Tibial nerve (tissue), 4 donors: Measurements from ENCODE around the gene SYNE3. TPM values are rescaled to one million over a fixed set of nuclear protein-coding genes. Genes with fewer than 3 reads are reported as not detected.

Experiments used
- DNase-seq, 2 donors: peaks; one replicate each; pipeline ENCODE4 v3.0.0-alpha.2; 2019; ENCODE audit warnings: low spot score in 2 of 2
- H3K27ac ChIP-seq, 4 donors: fragments of 200-600 bp; sonication (generic) in 3 of 4; one replicate each; pipeline ENCODE4 v1.5.1; 2017 to 2019; ENCODE audit warnings: mild to moderate bottlenecking in 1 of 4
- H3K27me3 ChIP-seq, 2 donors: fragments of 200-600 bp; sonication (generic) in 1 of 2; one replicate each; pipeline versions ENCODE4 v1.5.1 to v1.6.0; 2017 to 2019
- H3K36me3 ChIP-seq, 3 donors: fragments of 200-600 bp; sonication (generic); one replicate each; pipeline ENCODE4 v1.5.1; 2018 to 2019
- H3K4me1 ChIP-seq, 4 donors: fragments of 200-600 bp; sonication (generic) in 3 of 4; one replicate each; pipeline ENCODE4 v1.5.1; 2017 to 2019
- H3K4me3 ChIP-seq, 4 donors: fragments of 200-600 bp; sonication (generic) in 3 of 4; one replicate each; pipeline ENCODE4 v1.5.1; 2017 to 2019; ENCODE audit warnings: mild to moderate bottlenecking in 1 of 4, moderate library complexity in 1 of 4
- H3K9me3 ChIP-seq, 4 donors: fragments of 200-600 bp; sonication (generic) in 3 of 4; one replicate each; pipeline ENCODE4 v1.5.1; 2017 to 2019
- CTCF ChIP-seq, 5 experiments: fragments of 200-600 bp in 3 of 5; fragments of 450-650 bp in 2 of 5; sonication (generic) in 3 of 5; IDR thresholded peaks; one replicate each; pipeline ENCODE4 v1.5.1; 2016 to 2019; ENCODE audit warnings: antibody characterized with exemption in 5 of 5, mild to moderate bottlenecking in 3 of 5, moderate library complexity in 2 of 5
- EP300 ChIP-seq, 2 donors: sonication (generic); formaldehyde crosslinking; IDR thresholded peaks; one replicate each; pipeline ENCODE4 v1.6.1; 2017; ENCODE audit warnings: antibody characterized with exemption in 2 of 2, mild to moderate bottlenecking in 1 of 2
- POLR2A ChIP-seq, 2 donors: fragments of 450-650 bp; IDR thresholded peaks; one replicate each; pipeline ENCODE4 v1.6.1; 2017; ENCODE audit warnings: antibody characterized with exemption in 2 of 2, mild to moderate bottlenecking in 2 of 2, moderate library complexity in 2 of 2
- WGBS, 2 donors: methylation state at CpG; one replicate each; pipeline ENCODE4 v1.1.5; 2018; 5-methylcytosine and 5-hydroxymethylcytosine counted together
- total RNA-seq, 4 donors: library from RNA; depleted of rRNA; stranded (reverse); fragments of >200 nt; gene quantifications; one replicate each; pipeline ENCODE4 v1.1.0, GENCODE V29; 2016

The SYNE3 gene
- total RNA-seq, 4 donors from 2014 or later, result 71.0 to 106 (median 87.5) TPM

- WGBS, 2 donors, result 43 to 50% methylated on average over 12 of the region's 12 CpGs
- peak overlapping the region in 3 of 4 donors; percentile 26 to 57 (median 34) for H3K27ac ChIP-seq
- no peaks in the 10 kb centered on the region for H3K36me3 ChIP-seq
- DNase-seq, result no peak
- TF ChIP-seq CTCF (IDR thresholded peaks at IDR 0.05) (no peak), POLR2A (IDR thresholded peaks at IDR 0.05) (no peak), EP300 (IDR thresholded peaks at IDR 0.05) (no peak)
- no peak overlapping the region for H3K4me3 ChIP-seq
- no peaks in the 10 kb centered on the region for H3K27me3 ChIP-seq
- peaks cover 0 to 91% (median 53%) of the 10 kb centered on the region in 4 donors for H3K4me1 ChIP-seq
- H3K9me3 ChIP-seq, result no peaks in the 10 kb centered on the region
These were observed 6.8 kb upstream of the SYNE3 start for GRCh38 chr14:95523051-95523814.

- WGBS, 2 donors, result 75 to 78% methylated on average over 4 of the region's 4 CpGs
- Histone ChIP-seq H3K27me3 (no peaks in the 10 kb centered on the region), H3K36me3 (no peaks in the 10 kb centered on the region), H3K4me3 (no peak overlapping the region), H3K27ac (peak overlapping the region in 2 of 4 donors; percentile 26 to 34), H3K4me1 (peaks cover 0 to 91% (median 59%) of the 10 kb centered on the region in 4 donors), H3K9me3 (no peaks in the 10 kb centered on the region)
- DNase-seq, result no peak
- no peak for TF ChIP-seq POLR2A (IDR thresholded peaks at IDR 0.05)
- TF ChIP-seq CTCF (IDR thresholded peaks at IDR 0.05), result no peak
- no peak for TF ChIP-seq EP300 (IDR thresholded peaks at IDR 0.05)
These were observed 6.1 kb upstream of the SYNE3 start for GRCh38 chr14:95522556-95522955.

- H3K27me3 ChIP-seq, result no peaks in the 10 kb centered on the region
- WGBS, 2 donors, result 78 to 86% methylated on average over 11 of the region's 11 CpGs
- peaks cover 0 to 91% (median 62%) of the 10 kb centered on the region in 4 donors for H3K4me1 ChIP-seq
- peak overlapping the region in 2 of 4 donors; percentile 26 to 34 for H3K27ac ChIP-seq
- no peak for DNase-seq
- no peaks in the 10 kb centered on the region for H3K9me3 ChIP-seq
- no peaks in the 10 kb centered on the region for H3K36me3 ChIP-seq
- H3K4me3 ChIP-seq, result no peak overlapping the region
- TF ChIP-seq EP300 (IDR thresholded peaks at IDR 0.05) (no peak), CTCF (IDR thresholded peaks at IDR 0.05) (no peak), POLR2A (IDR thresholded peaks at IDR 0.05) (no peak)
These were observed 5.7 kb upstream of the SYNE3 start for GRCh38 chr14:95522116-95522515.

- H3K36me3 ChIP-seq, result no peaks in the 10 kb centered on the region
- DNase-seq, result no peak
- WGBS, 2 donors, result 91 to 93% methylated on average over 4 of the region's 4 CpGs
- peak overlapping the region in 2 of 4 donors; percentile 35 to 37 for H3K27ac ChIP-seq
- TF ChIP-seq POLR2A (IDR thresholded peaks at IDR 0.05) (no peak), EP300 (IDR thresholded peaks at IDR 0.05) (no peak), CTCF (IDR thresholded peaks at IDR 0.05) (no peak)
- H3K4me3 ChIP-seq, result no peak overlapping the region
- no peaks in the 10 kb centered on the region for H3K27me3 ChIP-seq
- no peaks in the 10 kb centered on the region for H3K9me3 ChIP-seq
- peaks cover 0 to 85% (median 59%) of the 10 kb centered on the region in 4 donors for H3K4me1 ChIP-seq
These were observed 4.6 kb upstream of the SYNE3 start for GRCh38 chr14:95521001-95521400.

- no peaks in the 10 kb centered on the region for H3K9me3 ChIP-seq
- no peaks in the 10 kb centered on the region for H3K36me3 ChIP-seq
- H3K4me1 ChIP-seq, result peaks cover 0 to 83% (median 63%) of the 10 kb centered on the region in 4 donors
- H3K27ac ChIP-seq, result peak overlapping the region; percentile 44 to 96 (median 72)
- H3K4me3 ChIP-seq, result no peak overlapping the region
- TF ChIP-seq CTCF (IDR thresholded peaks at IDR 0.05) (no peak), EP300 (IDR thresholded peaks at IDR 0.05) (peak in 1 of 2 donors; percentile 8), POLR2A (IDR thresholded peaks at IDR 0.05) (no peak)
- 61 to 65% methylated on average over 3 of the region's 3 CpGs for WGBS, 2 donors
- no peak for DNase-seq
- no peaks in the 10 kb centered on the region for H3K27me3 ChIP-seq
These were observed 3.9 kb upstream of the SYNE3 start for GRCh38 chr14:95520346-95520745.
